HepG2 (cell line): ENCODE data around the gene SAMD8. TPM values are rescaled to one million over a fixed set of nuclear protein-coding genes. Genes with fewer than 3 reads are reported as not detected.

Experiments
- ARID2 ChIP-seq: sonication (generic); formaldehyde crosslinking; IDR thresholded peaks from 2 replicates; pipeline ENCODE4 v1.8.1; 2022; ENCODE audit warnings: mild to moderate bottlenecking, missing genetic modification reagents, borderline replicate concordance
- GABPB1 ChIP-seq: IDR thresholded peaks from 2 replicates; pipeline ENCODE4 v1.6.1; 2016; ENCODE audit warnings: mild to moderate bottlenecking, missing genetic modification reagents, moderate library complexity, missing compliant biosample characterization
- HMG20B ChIP-seq: conservative IDR thresholded peaks from 2 replicates; pipeline ENCODE4 v1.6.1; 2016; ENCODE audit warnings: missing genetic modification reagents, missing compliant biosample characterization
- PHF5A ChIP-seq: IDR thresholded peaks from one replicate; pipeline ENCODE4 v1.6.1; 2018; ENCODE audit warnings: low read depth, missing genetic modification reagents; ENCODE audit not compliant: unreplicated experiment
- ZBTB21 ChIP-seq: sonication (generic); formaldehyde crosslinking; IDR thresholded peaks from 2 replicates; pipeline ENCODE4 v1.4.0; 2020; ENCODE audit warnings: missing genetic modification reagents
- ZNF230 ChIP-seq: sonication (generic); formaldehyde crosslinking; IDR thresholded peaks from 2 replicates; pipeline ENCODE4 v1.4.0; 2020; ENCODE audit warnings: mild to moderate bottlenecking, missing genetic modification reagents
- ZNF232 ChIP-seq: sonication (generic); formaldehyde crosslinking; IDR thresholded peaks from 2 replicates; pipeline ENCODE4 v1.4.0; 2020; ENCODE audit warnings: missing genetic modification reagents, borderline replicate concordance
- ZNF30 ChIP-seq: sonication (generic); formaldehyde crosslinking; IDR thresholded peaks from 2 replicates; pipeline ENCODE4 v1.5.0; 2020; ENCODE audit warnings: mild to moderate bottlenecking, missing genetic modification reagents
- ZNF484 ChIP-seq: sonication (generic); formaldehyde crosslinking; IDR thresholded peaks from 2 replicates; pipeline ENCODE4 v1.5.1; 2020; ENCODE audit warnings: mild to moderate bottlenecking, low read depth, missing genetic modification reagents, borderline replicate concordance
- ZNF546 ChIP-seq: sonication (generic); formaldehyde crosslinking; conservative IDR thresholded peaks from 2 replicates; pipeline ENCODE4 v1.8.1; 2023; ENCODE audit warnings: mild to moderate bottlenecking, missing genetic modification reagents
- ZNF569 ChIP-seq: sonication (generic); formaldehyde crosslinking; IDR thresholded peaks from 2 replicates; pipeline ENCODE4 v1.5.0; 2020; ENCODE audit warnings: mild to moderate bottlenecking, missing genetic modification reagents, moderate library complexity, borderline replicate concordance
- polyA plus RNA-seq, 8 experiments: library from polyadenylated mRNA; depleted of rRNA in 3 of 8; stranded (reverse) in 7 of 8; unstranded in 1 of 8; fragments of >200 nt; fragmentation: Illumina TruSeq in 4 of 8; extraction: Trizol in 4 of 8; gene quantifications; 2 replicates each; pipeline versions ENCODE4 v1.2.1 to v1.2.3, GENCODE V29; 2011 to 2016; ENCODE audit warnings: low read depth in 4 of 8, missing spikeins in 1 of 8, mixed read lengths in 1 of 8; ENCODE audit not compliant: insufficient read depth in 1 of 8
- total RNA-seq, 5 experiments: library from RNA; depleted of rRNA; stranded (reverse); fragments of >200 nt; fragmentation: Illumina TruSeq; extraction: Trizol; gene quantifications; 2 replicates each; pipeline ENCODE4 v1.2.3, GENCODE V29; 2016; ENCODE audit warnings: low read depth in 1 of 5
- TF ChIP-seq, protein P1 (sequence below): sonication (generic); formaldehyde crosslinking; IDR thresholded peaks from 2 replicates; pipeline ENCODE4 v1.5.1; 2020; ENCODE audit warnings: mild to moderate bottlenecking, missing genetic modification reagents, borderline replicate concordance
- TF ChIP-seq, protein P2 (sequence below): sonication (generic); formaldehyde crosslinking; IDR thresholded peaks from 2 replicates; pipeline ENCODE4 v1.4.0; 2020; ENCODE audit warnings: mild to moderate bottlenecking, missing genetic modification reagents
- TF ChIP-seq, protein P3 (sequence below): sonication (generic); formaldehyde crosslinking; IDR thresholded peaks from 2 replicates; pipeline ENCODE4 v1.9.0; 2021; ENCODE audit warnings: missing genetic modification reagents, borderline replicate concordance

The SAMD8 gene
- total and polyA plus RNA-seq, 2 of the 13 experiments (the other 11 are each of a cell fraction or from before 2014, with no cell fraction given) = 10.4 to 13.2 TPM

DNA sequence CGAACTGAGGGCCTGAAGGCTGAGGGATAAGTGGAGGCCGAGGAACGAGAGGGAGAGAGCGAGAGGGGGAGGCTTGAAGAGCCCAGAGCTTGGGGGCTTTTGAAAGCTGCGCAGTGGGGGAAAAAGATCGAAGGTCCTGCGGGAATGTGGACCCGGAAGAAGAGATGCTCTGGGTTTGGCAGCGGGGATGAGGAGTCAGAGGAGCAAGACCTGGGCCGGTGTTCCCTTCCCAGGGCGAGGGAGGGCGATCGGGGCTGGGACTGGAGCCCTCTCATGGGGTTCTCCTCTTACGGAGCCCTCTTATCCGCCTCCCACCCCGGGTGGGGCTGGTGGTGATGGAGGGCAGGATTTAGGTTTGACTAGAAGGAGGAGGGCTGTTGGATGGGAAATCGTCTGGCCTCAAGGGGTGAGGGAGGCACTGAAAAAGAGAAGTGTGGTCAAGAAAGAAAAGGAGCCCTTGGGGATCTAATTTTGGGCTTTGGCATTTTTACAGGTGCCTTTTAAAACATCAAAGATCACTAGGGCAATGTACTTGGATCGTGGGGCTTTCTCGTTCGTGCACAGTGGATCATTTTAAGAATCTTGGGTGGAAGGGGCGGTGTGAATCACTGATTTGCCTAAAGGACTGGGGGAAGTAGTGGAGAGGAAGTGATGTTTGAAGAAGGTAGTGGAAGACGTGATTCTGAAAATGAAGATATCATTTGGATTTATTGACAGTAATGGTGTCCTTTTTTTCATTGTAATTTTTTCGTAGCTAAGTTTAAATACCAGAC, 637 bp downstream of the SAMD8 start (continued):
- TF ChIP-seq, protein P1, sequence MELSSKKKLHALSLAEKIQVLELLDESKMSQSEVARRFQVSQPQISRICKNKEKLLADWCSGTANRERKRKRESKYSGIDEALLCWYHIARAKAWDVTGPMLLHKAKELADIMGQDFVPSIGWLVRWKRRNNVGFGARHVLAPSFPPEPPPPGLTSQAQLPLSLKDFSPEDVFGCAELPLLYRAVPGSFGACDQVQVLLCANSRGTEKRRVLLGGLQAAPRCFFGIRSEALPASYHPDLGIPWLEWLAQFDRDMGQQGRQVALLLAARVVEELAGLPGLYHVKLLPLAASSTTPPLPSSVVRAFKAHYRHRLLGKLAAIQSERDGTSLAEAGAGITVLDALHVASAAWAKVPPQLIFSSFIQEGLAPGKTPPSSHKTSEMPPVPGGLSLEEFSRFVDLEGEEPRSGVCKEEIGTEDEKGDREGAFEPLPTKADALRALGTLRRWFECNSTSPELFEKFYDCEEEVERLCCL = no peak
- TF ChIP-seq ZNF232 (CRISPR knock-in tag) (no peak), GABPB1 (CRISPR knock-in tag) (no peak), ZNF546 (CRISPR knock-in tag) (no peak; the same call in 1 of the 2 replicates), ZNF484 (no peak), ZBTB21 (0 out of 2 replicates have a peak, but pooled peaks have one; percentile 10), ZNF230 (CRISPR knock-in tag) (0 out of 2 replicates have a peak, but pooled peaks have one; percentile 26), ARID2 (no peak), HMG20B (CRISPR knock-in tag) (no peak), PHF5A (CRISPR knock-in tag) (no peak), ZNF569 (CRISPR knock-in tag) (no peak), ZNF30 (CRISPR knock-in tag) (no peak)
- TF ChIP-seq, protein P2, sequence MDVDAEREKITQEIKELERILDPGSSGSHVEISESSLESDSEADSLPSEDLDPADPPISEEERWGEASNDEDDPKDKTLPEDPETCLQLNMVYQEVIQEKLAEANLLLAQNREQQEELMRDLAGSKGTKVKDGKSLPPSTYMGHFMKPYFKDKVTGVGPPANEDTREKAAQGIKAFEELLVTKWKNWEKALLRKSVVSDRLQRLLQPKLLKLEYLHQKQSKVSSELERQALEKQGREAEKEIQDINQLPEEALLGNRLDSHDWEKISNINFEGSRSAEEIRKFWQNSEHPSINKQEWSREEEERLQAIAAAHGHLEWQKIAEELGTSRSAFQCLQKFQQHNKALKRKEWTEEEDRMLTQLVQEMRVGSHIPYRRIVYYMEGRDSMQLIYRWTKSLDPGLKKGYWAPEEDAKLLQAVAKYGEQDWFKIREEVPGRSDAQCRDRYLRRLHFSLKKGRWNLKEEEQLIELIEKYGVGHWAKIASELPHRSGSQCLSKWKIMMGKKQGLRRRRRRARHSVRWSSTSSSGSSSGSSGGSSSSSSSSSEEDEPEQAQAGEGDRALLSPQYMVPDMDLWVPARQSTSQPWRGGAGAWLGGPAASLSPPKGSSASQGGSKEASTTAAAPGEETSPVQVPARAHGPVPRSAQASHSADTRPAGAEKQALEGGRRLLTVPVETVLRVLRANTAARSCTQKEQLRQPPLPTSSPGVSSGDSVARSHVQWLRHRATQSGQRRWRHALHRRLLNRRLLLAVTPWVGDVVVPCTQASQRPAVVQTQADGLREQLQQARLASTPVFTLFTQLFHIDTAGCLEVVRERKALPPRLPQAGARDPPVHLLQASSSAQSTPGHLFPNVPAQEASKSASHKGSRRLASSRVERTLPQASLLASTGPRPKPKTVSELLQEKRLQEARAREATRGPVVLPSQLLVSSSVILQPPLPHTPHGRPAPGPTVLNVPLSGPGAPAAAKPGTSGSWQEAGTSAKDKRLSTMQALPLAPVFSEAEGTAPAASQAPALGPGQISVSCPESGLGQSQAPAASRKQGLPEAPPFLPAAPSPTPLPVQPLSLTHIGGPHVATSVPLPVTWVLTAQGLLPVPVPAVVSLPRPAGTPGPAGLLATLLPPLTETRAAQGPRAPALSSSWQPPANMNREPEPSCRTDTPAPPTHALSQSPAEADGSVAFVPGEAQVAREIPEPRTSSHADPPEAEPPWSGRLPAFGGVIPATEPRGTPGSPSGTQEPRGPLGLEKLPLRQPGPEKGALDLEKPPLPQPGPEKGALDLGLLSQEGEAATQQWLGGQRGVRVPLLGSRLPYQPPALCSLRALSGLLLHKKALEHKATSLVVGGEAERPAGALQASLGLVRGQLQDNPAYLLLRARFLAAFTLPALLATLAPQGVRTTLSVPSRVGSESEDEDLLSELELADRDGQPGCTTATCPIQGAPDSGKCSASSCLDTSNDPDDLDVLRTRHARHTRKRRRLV (CRISPR knock-in tag) = no peak
- TF ChIP-seq, protein P3, sequence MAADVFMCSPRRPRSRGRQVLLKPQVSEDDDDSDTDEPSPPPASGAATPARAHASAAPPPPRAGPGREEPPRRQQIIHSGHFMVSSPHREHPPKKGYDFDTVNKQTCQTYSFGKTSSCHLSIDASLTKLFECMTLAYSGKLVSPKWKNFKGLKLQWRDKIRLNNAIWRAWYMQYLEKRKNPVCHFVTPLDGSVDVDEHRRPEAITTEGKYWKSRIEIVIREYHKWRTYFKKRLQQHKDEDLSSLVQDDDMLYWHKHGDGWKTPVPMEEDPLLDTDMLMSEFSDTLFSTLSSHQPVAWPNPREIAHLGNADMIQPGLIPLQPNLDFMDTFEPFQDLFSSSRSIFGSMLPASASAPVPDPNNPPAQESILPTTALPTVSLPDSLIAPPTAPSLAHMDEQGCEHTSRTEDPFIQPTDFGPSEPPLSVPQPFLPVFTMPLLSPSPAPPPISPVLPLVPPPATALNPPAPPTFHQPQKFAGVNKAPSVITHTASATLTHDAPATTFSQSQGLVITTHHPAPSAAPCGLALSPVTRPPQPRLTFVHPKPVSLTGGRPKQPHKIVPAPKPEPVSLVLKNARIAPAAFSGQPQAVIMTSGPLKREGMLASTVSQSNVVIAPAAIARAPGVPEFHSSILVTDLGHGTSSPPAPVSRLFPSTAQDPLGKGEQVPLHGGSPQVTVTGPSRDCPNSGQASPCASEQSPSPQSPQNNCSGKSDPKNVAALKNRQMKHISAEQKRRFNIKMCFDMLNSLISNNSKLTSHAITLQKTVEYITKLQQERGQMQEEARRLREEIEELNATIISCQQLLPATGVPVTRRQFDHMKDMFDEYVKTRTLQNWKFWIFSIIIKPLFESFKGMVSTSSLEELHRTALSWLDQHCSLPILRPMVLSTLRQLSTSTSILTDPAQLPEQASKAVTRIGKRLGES (CRISPR knock-in tag) = no peak
